Activated naive CD4-positive, alpha-beta T cell treated with Interleukin-2 at 50 U/mL for 16 hours (primary cell): ENCODE results near the gene MLH3.
"Not testable (repeated sequence)": the region's sequence is repeated elsewhere in the genome, so short reads cannot be mapped to it uniquely, and the experiment has no call there.

Source experiments
- DNase-seq: peaks from one replicate; pipeline ENCODE4 v3.0.0-alpha.2; 2020

The MLH3 gene

GRCh38 chr14:75050852-75051555 lies at the start of gene MLH3:
TSS of gene MLH3 (minus strand) at chr14:75051467. CDS start at chr14:75049655, 1,812 bp downstream.
- DNase-seq = peak; percentile 79

- no peak for DNase-seq
Observed at GRCh38 chr14:75098682-75099081, 47.4 kb upstream of the MLH3 start.

GRCh38 chr14:75098212-75098611 lies 46.9 kb upstream of the MLH3 start:
- no peak for DNase-seq

DNA sequence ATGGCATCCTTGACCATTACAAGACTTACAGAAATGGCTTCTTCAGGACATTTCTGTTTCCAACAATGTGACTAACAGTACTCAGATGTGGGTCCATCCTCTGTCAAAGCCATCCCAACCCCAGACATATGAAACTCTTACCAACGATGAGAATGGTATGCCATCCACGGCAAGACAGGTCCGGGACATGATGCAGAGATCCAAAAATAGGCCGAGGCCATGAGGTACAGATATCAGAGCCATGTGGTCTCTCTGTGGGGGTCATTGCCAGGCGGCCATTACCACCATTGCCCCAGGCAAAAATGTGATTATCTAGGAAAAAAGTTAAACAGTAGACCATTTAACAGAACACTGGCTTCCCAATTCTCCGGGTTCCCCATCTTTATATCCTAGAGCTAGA lies 45.7 kb upstream of the MLH3 start:
- DNase-seq = no peak

DNA sequence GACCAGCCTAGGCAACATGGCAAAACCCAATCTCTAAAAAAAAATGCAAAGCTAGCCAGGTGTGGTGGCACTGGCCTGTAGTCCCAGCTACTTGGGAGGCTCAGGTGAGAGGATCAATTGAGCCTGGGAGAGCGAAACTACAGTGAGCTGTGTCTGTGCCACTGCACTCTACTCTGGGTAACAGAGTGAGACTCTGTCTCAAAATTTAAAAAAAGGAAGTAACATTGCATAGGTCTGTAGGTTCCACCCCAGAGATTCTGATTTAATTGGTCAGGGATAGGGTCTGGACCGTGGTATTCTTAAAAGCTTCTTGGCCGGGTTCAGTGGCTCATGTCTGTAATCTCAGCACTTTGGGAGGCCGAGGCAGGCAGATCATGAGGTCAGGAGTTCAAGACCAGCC lies 44.4 kb upstream of the MLH3 start:
- no peak for DNase-seq

DNA sequence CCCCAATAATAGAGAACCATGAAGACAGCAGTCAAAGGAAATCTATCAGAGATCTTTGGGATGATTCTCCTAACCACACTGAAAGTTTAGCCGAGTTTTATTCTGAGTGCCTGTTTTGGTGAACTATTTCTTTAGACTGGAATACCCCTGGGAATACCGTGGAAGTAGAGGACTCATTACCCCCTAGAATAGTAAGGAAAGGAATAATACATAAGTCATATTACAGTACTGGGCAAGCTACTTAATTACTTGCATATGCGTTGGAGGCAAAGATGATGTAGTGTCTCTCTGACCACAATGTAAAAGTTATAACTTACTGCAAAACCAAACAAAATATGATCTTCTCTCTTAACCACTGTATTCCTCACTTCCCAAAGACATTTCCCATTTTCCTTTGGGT lies 43.6 kb upstream of the MLH3 start:
- DNase-seq = no peak

GRCh38 chr14:75092698-75093097 lies 41.4 kb upstream of the MLH3 start:
- no peak for DNase-seq

- no peak for DNase-seq
Observed at GRCh38 chr14:75091251-75091650, 40.0 kb upstream of the MLH3 start.

DNA sequence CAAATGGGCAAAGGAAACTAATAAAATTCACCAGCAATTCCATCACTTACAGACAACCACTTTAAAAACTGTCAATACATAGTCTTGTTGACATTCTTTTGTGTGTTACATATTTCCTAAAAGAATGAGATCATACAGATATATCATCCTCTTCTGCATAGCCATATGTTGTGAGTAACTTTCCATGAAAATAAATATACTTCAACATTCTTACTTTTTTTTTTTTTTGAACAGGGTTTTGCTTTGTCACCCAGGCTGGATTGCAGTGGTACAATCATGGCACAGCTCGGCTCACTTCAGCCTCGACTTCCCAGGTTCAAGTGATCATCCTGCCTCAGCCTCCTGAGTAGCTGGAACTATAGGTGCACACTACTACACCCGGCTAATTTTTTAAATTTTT lies 39.1 kb upstream of the MLH3 start:
- no peak for DNase-seq

GRCh38 chr14:75088566-75089373 lies 37.5 kb upstream of the MLH3 start:
- DNase-seq = peak; percentile 11

GRCh38 chr14:75088153-75088552 lies 36.9 kb upstream of the MLH3 start:
- DNase-seq = no peak

- DNase-seq = no peak
Observed at GRCh38 chr14:75084513-75084912, 33.2 kb upstream of the MLH3 start.

GRCh38 chr14:75083271-75083670 lies 32.0 kb upstream of the MLH3 start:
- no peak for DNase-seq

GRCh38 chr14:75081660-75082229 lies 30.5 kb upstream of the MLH3 start:
- no peak for DNase-seq

- DNase-seq = no peak
Observed at GRCh38 chr14:75079521-75079920, 28.3 kb upstream of the MLH3 start.

DNA sequence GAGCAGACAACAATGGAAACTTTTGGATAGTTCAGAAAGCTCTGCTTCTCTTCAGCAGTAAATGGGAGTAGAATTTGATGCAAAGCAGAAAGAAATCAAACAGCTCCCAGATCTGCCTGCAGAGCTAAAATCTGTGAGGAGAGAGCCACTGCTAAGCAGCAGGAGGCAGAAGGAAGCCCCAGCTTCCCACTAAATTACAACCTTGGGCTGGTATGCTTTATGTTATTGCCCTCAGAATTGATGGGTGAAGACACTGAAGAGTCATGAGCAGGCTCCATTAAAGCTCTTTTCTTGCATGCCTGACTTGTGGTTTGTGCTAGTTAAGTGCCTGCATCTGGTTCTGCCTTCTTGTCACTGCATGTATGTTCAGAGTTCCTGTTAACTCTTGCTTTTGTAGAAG lies 26.5 kb upstream of the MLH3 start:
- DNase-seq = no peak

- DNase-seq = no peak
Observed at GRCh38 chr14:75070383-75070782, 19.1 kb upstream of the MLH3 start.

DNA sequence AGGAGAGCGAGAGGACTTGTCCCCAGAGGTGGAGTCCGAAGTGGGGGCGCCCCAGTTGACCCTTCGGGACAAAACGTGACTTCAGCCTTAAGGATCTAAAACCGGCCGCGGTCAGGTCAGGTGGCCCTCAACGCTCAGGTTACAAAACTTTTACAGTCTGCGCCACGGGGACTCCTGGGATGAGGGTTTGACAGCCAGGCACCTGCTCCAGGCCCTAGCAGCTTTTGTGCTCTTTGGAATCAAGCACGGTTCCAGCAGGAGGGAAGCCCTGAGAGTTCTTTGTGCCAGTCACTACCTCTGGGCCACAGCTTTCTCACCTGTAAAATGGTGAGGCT lies 18.5 kb upstream of the MLH3 start:
- DNase-seq = no peak

DNA sequence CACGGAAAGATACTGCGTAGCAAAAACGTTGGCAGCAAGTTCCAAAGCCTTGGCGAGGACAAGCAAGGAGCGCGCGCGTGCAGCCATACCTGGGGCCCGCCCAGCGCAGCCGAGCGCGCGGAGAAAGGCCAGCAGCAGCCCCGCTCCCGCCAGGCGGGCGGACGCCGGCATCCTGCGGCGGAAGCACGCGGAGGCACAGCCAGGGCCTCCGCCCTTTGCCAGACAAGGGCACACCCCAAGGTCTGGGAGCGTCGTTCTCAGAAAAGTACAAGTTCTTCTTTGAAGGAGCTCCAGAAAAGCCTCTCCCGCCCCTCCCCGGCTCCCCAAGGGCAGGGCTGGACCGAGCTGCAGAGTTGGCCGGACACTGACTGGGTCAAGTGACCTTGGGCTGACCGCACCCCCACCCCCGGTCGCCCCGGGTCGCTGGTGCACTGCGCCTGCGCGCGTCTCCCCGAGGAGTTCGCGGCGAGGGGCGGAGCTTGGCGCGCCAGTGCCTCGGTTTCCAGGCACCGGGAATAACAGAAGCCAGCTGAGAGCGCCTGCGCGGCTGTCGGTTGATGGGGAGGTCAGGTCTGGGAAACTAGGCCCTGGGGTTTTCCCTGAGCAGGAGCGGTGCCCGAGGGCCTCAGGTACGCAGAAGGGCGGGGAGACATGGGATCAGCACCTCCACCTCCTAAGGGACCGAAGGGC lies 18.0 kb upstream of the MLH3 start, which contains the start of gene ZC2HC1C:
TSS of gene ZC2HC1C (plus strand) at position 521 of the 690 bp plus-strand sequence. CDS start 933 bp downstream, outside the sequence.
- peak; percentile 65 for DNase-seq

GRCh38 chr14:75068294-75069120 lies 17.2 kb upstream of the MLH3 start:
- DNase-seq = no peak

DNA sequence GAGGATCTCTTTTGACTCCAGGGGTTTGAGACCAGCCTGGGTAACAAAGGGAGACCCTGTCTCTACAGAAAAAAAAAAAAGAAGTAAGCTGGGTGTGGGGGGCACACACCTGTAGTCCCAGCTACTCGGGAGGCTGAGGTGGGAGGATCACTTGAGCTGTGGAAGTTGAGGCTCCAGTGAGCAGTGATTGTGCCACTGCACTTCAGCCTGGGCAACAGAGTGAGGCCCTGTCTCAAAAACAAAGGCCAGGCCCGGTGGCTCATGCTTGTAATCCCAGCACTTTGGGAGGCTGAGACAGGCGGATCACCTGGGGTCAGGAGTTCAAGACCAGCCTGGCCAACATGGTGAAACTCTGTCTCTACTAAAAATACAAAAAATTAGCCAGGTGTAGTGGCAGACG lies 16.5 kb upstream of the MLH3 start:
- not testable (repeated sequence) for DNase-seq

- DNase-seq = no peak
Observed at GRCh38 chr14:75067212-75067611, 15.9 kb upstream of the MLH3 start.

DNA sequence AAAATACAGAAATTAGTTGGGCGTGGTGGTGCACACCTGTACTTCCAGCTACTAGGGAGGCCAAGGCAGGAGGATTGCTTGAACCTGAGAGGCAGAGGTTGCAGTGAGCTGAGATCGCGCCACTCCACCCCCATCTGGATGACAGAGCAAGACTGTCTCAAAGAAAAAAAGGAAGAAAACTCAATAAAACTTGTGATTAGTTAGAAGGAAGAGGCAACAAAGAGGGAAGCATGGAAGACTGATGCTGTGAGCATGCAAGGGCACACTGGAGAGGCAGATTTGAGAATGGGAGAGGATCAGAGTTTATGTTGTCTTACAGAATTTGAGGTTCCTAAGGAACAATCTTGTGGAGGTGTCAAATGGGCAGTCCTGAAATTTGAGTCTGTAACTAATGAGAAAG lies 15.4 kb upstream of the MLH3 start:
- no peak for DNase-seq
